AG20443 (cell line): ENCODE data around the gene CRY2.

Source experiments
- DNase-seq: peaks from one replicate; pipeline ENCODE4 v3.0.0; 2012; ENCODE audit warnings: low spot score, mixed read lengths

CRY2 gene

DNA sequence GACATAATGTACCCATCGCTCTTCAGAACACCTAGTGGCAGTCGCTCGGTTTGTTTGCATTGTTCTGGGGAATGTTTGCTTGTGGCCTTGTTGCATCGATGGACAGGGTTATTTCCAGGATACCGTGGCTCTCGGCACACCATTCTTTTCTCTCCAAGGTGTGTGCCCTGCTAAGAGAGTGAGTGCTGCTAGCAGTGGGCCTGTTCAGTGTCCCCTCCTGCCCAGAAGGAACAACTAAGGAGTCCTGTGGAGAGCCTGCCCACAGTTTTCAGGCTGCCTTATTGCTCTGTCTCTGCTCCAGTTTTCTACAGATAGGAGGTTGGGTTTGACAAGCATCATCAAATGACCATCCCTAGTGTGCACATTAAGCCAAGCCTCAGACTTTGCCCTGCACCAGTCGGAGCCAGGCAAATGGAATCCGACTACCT lies 1.4 kb downstream of the CRY2 start:
- no peak for DNase-seq

DNA sequence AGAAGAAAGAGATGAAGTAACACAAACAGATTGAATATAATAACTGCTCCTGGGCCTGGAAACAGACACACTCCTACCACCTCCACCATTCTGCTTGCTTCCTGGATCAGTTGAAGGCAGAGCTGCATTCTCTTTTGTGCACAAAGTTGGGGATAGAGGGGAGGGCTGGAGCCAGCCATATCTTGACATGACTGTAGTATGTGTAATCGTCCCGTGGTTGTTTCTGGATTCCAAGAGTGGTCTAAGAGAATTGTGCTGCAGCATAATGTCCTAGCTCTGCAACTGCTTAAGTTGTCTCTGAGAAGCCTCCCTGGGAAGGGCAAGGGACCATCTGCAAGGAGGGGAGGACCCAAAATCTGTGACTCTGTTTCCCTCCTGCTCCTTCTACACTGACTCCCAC lies 3.2 kb downstream of the CRY2 start:
- no peak for DNase-seq

DNA sequence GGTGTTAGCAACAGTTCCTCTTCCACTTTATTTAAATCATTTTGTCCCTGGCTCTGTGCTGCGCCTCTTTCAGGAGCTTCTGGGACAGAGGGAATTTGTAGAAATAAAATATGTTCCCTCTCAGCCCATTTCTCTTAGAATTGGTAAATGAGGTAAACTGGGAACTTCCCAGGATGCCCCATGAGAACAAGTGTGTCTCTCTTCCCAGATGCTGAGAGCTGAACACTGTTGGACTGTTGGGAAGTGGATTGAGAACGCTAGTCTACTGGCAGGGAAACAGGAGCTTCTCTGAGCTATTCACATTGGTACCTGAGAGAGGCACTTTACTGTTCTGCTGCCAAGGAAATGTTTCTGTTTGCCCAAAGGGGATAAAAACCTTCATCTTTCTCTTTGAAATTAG lies 4.0 kb downstream of the CRY2 start:
- DNase-seq, result no peak

- no peak for DNase-seq
Observed at GRCh38 chr11:45852018-45852711, 4.9 kb downstream of the CRY2 start.

- DNase-seq, result no peak
Observed at GRCh38 chr11:45852712-45853101, 5.4 kb downstream of the CRY2 start.

DNA sequence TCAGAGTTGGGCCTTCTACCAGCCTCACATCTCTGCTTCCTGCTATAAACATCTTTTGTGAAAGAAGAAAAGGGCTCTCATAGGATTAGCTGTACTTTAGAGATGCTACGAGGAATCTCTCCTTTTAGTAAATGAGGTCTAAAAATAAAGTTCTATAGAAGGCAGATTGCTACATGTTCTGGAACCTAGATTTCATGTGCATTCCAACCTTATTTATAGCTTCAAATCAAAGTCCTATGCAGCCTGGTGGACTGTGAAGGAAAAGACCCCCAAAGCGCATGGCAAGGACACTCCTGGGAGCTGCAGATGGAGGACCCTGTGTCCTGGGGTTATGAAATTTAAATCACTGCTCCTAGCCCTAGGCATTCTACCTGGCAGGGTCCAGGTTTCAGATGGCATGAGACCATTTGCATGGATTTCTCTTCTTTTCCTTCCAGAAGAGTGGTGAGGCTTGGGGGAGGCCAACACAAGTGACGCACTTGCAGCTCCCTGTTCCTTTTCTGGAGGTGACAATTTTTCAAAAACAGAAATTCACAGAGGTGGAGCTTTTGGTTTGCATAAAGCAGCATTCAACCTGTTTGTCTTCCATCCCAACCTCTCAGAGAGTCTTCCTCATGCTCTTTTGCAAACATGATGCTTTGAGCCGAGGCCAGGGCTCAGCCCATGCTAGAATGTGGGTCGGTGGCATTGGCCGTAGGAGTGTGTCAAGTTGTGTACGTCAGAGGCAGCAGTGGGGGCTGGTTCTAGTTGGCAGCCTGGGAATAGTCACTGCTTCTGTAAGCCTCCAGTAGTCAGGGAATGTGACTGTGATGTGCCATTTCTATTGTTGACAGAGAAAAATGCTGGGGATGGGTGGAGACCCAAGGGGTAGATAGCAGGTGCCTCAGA lies 6.3 kb downstream of the CRY2 start:
- DNase-seq, result no peak

DNA sequence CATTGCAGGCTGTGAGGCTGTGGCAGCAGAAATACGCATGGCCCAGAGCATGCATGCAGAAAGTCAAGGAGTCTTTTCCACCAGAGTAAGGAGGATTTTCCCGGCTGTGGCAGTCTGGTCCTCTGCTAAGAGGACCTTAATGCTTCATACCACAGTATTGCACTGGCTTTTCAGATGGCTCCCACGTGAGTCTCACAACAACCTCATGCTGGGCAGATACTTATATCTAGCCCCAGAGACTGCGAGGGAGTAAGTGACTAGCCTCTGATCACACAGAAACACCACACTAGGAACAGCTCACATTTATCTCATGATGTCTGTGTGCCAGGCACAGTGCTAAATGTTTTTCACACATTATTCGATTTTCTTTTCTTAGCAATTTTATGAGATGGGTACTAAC lies 8.0 kb downstream of the CRY2 start:
- DNase-seq, result no peak

GRCh38 chr11:45856044-45856468 lies 8.8 kb downstream of the CRY2 start:
- DNase-seq, result peak; percentile 48

GRCh38 chr11:45857961-45858474 lies 10.7 kb downstream of the CRY2 start:
- peak; percentile 86 for DNase-seq

- DNase-seq, result no peak
Observed at GRCh38 chr11:45858751-45859398, 11.6 kb downstream of the CRY2 start.

- DNase-seq, result peak; percentile 97
Observed at GRCh38 chr11:45859661-45860140, 12.4 kb downstream of the CRY2 start.

GRCh38 chr11:45860348-45860747 lies 13.1 kb downstream of the CRY2 start:
- DNase-seq, result no peak

DNA sequence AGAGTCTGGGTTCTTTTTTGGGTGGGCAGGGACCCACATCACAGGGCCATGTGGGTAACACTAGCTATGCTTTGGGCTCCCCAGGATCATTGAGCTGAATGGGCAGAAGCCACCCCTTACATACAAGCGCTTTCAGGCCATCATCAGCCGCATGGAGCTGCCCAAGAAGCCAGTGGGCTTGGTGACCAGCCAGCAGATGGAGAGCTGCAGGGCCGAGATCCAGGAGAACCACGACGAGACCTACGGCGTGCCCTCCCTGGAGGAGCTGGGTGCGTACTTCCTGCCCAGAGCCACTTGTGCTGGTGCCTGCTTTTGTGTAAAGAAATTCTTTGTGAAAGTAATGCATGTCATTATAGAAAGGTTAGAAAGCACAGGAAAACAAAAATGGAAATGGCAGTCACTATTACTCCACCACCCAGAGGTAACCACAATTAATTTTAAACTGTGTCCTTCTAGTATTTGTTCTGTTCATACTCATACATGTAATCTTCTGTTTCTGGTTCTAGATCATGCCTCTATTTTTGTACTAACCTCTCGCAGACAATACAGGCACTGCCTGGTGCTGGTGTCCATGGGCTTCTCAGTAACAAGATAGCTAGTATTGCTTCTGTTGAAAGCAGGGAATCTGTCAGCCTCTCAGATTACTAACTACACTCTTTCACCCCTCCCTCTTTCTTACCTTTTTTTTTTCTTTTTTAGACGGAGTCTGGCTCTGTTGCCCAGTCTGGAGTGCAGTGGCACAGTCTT lies 13.7 kb downstream of the CRY2 start:
- no peak for DNase-seq

DNA sequence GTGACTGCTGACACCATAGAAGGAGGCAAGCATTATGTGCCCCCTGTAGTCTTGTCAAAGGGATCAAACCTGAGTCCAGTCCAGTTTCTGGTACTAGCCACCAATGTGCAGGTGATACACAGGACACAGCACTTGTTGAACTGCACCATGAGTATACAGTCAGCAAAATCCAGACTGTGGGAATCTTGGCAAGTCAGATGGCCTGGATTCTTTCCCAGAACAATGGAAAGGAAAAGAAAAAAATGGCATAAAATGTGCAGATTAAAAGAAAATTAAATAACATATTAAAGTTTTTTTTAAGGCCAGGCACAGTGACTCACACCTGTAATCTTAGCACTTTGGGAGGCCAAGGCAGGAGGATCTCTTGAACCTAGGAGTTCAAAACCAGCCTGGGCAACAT lies 16.8 kb downstream of the CRY2 start:
- DNase-seq, result no peak

DNA sequence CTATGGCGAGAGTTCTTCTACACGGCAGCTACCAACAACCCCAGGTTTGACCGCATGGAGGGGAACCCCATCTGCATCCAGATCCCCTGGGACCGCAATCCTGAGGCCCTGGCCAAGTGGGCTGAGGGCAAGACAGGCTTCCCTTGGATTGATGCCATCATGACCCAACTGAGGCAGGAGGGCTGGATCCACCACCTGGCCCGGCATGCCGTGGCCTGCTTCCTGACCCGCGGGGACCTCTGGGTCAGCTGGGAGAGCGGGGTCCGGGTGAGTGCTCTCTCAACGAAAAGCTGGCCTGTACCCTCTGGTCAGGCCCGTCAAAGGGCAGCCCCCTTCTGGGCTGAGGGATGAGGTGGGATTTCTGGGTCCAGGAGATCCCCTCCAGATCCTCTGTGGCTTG lies 22.3 kb downstream of the CRY2 start:
- DNase-seq, result no peak

DNA sequence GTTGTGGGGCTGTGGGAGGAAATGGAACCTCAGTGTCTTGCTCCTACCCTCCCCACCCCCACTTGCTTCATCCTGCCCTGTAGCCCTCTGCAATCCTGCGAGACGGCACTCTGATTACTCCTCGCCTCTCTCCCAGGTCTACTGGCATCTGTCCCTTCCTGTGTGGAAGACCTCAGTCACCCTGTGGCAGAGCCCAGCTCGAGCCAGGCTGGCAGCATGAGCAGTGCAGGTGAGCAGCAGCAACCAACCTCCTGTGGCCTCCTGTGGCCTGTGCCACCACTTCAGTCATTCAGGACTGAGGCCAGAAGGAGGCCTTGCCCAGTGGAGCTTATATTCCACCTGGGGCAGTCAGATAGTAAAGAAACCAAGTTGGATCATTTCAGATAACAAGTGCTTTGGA lies 23.4 kb downstream of the CRY2 start:
- no peak for DNase-seq

GRCh38 chr11:45871638-45872037 lies 24.4 kb downstream of the CRY2 start:
- no peak for DNase-seq

DNA sequence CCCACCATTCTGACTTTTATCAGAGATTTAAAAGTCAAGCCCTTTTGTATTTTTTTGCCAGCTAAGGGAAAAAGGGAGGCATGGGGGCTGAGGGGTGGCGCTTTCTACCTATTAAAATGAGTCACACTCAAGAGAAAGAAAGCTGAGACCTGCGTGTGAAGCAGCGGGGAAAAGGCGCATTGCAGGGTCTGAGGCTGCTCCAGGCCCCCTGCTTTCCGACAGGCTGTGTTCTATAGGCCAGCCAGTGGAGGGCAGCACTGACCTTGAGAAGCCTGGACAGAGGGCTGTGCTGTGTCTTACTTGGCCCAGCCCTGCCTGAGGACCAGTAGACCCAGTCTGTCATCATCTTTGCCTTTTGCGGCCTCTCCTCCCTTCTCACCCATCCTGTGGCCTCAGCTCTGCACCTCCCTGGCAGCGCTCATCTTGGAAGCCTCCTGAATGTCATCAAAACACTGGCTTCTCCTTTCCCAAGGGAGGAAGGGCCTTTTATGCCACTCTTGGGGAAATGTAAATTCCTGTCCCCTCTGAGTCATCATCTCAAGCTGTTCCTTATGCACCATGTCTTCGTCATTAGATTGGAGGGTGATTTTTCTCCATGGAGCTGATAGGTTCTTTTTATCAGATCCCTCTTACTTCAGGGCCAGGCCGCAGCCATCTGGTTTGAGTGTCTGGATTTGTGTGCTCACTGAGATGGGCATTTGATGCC lies 25.5 kb downstream of the CRY2 start:
- DNase-seq, result peak; percentile 88

GRCh38 chr11:45876401-45876800 lies 29.1 kb downstream of the CRY2 start:
- DNase-seq, result no peak

DNA sequence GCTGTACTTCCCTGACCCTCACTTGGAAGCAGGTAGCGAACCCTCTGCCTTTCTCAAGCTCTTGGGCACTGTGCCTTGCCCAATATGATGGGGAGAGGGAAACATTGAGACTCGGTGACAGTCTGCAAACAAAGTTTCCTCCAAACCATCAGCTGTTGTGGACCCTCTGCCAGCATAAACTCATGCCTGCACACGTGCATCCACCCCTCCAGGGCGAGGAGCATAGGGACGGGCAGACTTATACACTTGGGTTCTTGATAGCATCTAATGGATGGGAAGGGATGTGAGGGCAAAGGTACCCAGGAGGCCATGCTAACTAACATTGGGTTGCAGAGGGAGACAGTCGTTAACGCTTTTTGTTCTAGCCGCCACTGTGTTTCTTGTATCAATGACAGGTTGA lies 29.9 kb downstream of the CRY2 start:
- no peak for DNase-seq

DNA sequence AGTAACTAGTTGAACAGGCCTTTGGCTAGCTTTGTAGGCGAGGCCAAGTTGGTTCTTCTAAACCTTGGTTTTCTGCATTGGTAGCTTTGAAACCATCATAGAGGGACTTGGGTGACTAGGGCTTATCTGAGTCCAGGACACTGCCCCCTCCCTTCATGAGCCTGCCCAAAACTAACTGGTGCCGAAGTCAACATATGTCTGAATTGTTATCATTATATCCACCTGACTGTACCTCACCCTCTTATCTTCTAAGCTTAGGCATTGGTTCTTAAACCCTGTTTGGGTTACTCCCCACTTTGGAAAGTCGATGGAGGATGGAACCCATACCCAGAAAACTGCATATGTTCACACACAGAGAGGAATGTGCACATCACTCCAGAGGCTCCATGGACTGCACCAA lies 30.6 kb downstream of the CRY2 start:
- DNase-seq, result no peak
